ENCODE data around the gene F8.

F8 gene

GRCh38 chrX:155000841-155001240 lies 21.7 kb downstream of the F8 start:
- Histone ChIP-seq H3K36me3 (ENCODE audit: control insufficient read depth, insufficient read depth, low read length) (no peaks in the 10 kb centered on the region), H3K9ac (ENCODE audit: low read depth, low read length) (no peak overlapping the region), H3K4me1 (ENCODE audit: control insufficient read depth, insufficient read depth, low read length) (no peaks in the 10 kb centered on the region), H3K9me3 (ENCODE audit: control insufficient read depth, insufficient read depth, low read length) (peaks cover 4% of the 10 kb centered on the region), H3K4me3 (ENCODE audit: low read depth, low read length) (no peak overlapping the region), H3K27me3 (ENCODE audit: control insufficient read depth, insufficient read depth, low read length) (no peaks in the 10 kb centered on the region)

DNA sequence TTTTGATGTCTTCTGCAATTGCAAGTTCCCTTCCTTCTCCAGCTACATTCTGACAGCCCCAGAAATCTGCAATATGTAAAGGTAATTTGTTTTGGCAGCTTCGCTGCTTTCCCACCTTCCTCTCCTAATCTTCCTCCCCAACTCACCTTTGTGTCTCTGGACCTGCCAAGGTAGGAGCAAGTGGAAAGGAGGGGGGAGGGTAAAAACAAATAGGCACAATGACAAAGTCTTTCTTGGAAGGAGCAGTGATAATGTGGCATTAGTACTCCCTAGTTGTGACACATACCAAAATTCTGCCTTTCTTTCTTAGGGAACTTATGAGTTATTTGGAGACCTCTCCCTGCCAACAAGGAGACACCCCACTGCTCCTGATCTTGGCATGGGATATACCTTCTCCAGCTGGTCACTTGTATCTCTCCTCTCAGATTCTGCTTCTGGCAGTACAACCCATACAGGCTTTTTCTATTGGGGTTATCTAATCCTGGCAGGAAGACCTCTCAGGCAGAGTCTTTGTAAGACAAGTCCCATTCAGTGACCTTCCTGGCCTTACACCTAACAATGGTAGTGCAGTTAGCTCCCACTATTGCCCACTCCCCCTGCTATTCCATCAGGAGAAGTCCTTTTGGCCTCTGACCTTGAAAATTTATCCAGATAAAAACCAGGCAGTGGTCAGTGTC lies 24.2 kb downstream of the F8 start:
- Histone ChIP-seq H3K4me3 (ENCODE audit: low read depth, low read length) (no peak overlapping the region), H3K4me1 (ENCODE audit: control insufficient read depth, insufficient read depth, low read length) (no peaks in the 10 kb centered on the region), H3K9me3 (ENCODE audit: control insufficient read depth, insufficient read depth, low read length) (peaks cover 4% of the 10 kb centered on the region), H3K9ac (ENCODE audit: low read depth, low read length) (no peak overlapping the region), H3K36me3 (ENCODE audit: control insufficient read depth, insufficient read depth, low read length) (no peaks in the 10 kb centered on the region), H3K27me3 (ENCODE audit: control insufficient read depth, insufficient read depth, low read length) (no peaks in the 10 kb centered on the region)

- H3K9me3 ChIP-seq (ENCODE audit: control insufficient read depth, insufficient read depth, low read length) = peaks cover 2% of the 10 kb centered on the region
- no peaks in the 10 kb centered on the region for H3K27me3 ChIP-seq (ENCODE audit: control insufficient read depth, insufficient read depth, low read length)
- H3K4me1 ChIP-seq (ENCODE audit: control insufficient read depth, insufficient read depth, low read length) = no peaks in the 10 kb centered on the region
- no peak overlapping the region for H3K4me3 ChIP-seq (ENCODE audit: low read depth, low read length)
- H3K36me3 ChIP-seq (ENCODE audit: control insufficient read depth, insufficient read depth, low read length) = no peaks in the 10 kb centered on the region
- H3K9ac ChIP-seq (ENCODE audit: low read depth, low read length) = no peak overlapping the region
Observed at GRCh38 chrX:154991476-154991875, 31.0 kb downstream of the F8 start.

GRCh38 chrX:154991039-154991438 lies 31.5 kb downstream of the F8 start:
- H3K9ac ChIP-seq (ENCODE audit: low read depth, low read length) = no peak overlapping the region
- H3K4me3 ChIP-seq (ENCODE audit: low read depth, low read length) = no peak overlapping the region
- peaks cover 2% of the 10 kb centered on the region for H3K9me3 ChIP-seq (ENCODE audit: control insufficient read depth, insufficient read depth, low read length)
- no peaks in the 10 kb centered on the region for H3K27me3 ChIP-seq (ENCODE audit: control insufficient read depth, insufficient read depth, low read length)
- H3K36me3 ChIP-seq (ENCODE audit: control insufficient read depth, insufficient read depth, low read length) = no peaks in the 10 kb centered on the region
- no peaks in the 10 kb centered on the region for H3K4me1 ChIP-seq (ENCODE audit: control insufficient read depth, insufficient read depth, low read length)

DNA sequence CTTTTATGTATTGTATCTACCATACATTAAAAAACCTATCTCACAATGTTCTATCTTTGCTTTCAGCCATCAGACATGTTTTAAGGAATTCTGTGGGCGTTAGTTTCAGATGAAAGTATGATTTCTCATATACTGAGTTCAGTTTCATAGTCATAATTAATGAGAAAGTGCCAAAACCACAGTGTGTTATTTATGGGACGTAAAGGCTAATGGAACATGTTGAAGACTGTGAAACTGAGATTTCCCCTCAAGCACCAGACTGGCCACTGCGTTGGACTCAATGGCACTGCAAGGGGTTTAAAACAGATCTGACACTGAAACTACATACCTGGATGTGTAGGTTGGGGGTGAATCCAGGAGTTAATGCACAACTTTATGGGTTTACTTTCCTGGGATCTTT lies 32.0 kb downstream of the F8 start:
- Histone ChIP-seq H3K4me1 (ENCODE audit: control insufficient read depth, insufficient read depth, low read length) (no peaks in the 10 kb centered on the region), H3K4me3 (ENCODE audit: low read depth, low read length) (no peak overlapping the region), H3K27me3 (ENCODE audit: control insufficient read depth, insufficient read depth, low read length) (no peaks in the 10 kb centered on the region), H3K36me3 (ENCODE audit: control insufficient read depth, insufficient read depth, low read length) (no peaks in the 10 kb centered on the region), H3K9me3 (ENCODE audit: control insufficient read depth, insufficient read depth, low read length) (peaks cover 2% of the 10 kb centered on the region), H3K9ac (ENCODE audit: low read depth, low read length) (no peak overlapping the region)

DNA sequence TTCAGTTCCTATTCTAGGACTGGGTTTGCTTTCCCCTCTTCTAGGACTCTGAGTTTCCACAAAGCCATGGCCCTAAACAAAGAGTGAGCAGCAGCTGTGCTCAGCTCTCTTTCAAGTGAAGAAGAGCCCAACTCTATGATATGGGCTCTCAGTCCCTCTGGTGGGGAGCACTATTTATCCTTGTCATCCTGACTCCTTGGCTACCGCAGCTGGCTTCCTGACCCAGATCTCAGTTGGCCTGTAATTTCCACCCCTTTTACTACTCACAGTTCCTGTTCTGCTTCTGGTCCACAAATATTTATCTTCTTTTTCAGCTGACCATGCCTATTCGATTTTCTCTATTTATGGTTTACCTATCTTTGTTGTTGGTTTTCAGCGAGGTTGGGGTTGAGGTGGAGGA lies 33.8 kb downstream of the F8 start:
- Histone ChIP-seq H3K36me3 (ENCODE audit: control insufficient read depth, insufficient read depth, low read length) (no peaks in the 10 kb centered on the region), H3K4me3 (ENCODE audit: low read depth, low read length) (no peak overlapping the region), H3K4me1 (ENCODE audit: control insufficient read depth, insufficient read depth, low read length) (no peaks in the 10 kb centered on the region), H3K27me3 (ENCODE audit: control insufficient read depth, insufficient read depth, low read length) (no peaks in the 10 kb centered on the region), H3K9ac (ENCODE audit: low read depth, low read length) (no peak overlapping the region), H3K9me3 (ENCODE audit: control insufficient read depth, insufficient read depth, low read length) (peaks cover 2% of the 10 kb centered on the region)

GRCh38 chrX:154987940-154988339 lies 34.6 kb downstream of the F8 start:
- no peaks in the 10 kb centered on the region for H3K4me1 ChIP-seq (ENCODE audit: control insufficient read depth, insufficient read depth, low read length)
- no peaks in the 10 kb centered on the region for H3K36me3 ChIP-seq (ENCODE audit: control insufficient read depth, insufficient read depth, low read length)
- peaks cover 2% of the 10 kb centered on the region for H3K9me3 ChIP-seq (ENCODE audit: control insufficient read depth, insufficient read depth, low read length)
- no peak overlapping the region for H3K4me3 ChIP-seq (ENCODE audit: low read depth, low read length)
- no peak overlapping the region for H3K9ac ChIP-seq (ENCODE audit: low read depth, low read length)
- no peaks in the 10 kb centered on the region for H3K27me3 ChIP-seq (ENCODE audit: control insufficient read depth, insufficient read depth, low read length)

- H3K4me3 ChIP-seq (ENCODE audit: low read depth, low read length) = no peak overlapping the region
- H3K27me3 ChIP-seq (ENCODE audit: control insufficient read depth, insufficient read depth, low read length) = no peaks in the 10 kb centered on the region
- peaks cover 2% of the 10 kb centered on the region for H3K9me3 ChIP-seq (ENCODE audit: control insufficient read depth, insufficient read depth, low read length)
- no peaks in the 10 kb centered on the region for H3K36me3 ChIP-seq (ENCODE audit: control insufficient read depth, insufficient read depth, low read length)
- H3K4me1 ChIP-seq (ENCODE audit: control insufficient read depth, insufficient read depth, low read length) = no peaks in the 10 kb centered on the region
- no peak overlapping the region for H3K9ac ChIP-seq (ENCODE audit: low read depth, low read length)
Observed at GRCh38 chrX:154986826-154987575, 35.5 kb downstream of the F8 start.

- Histone ChIP-seq H3K9me3 (ENCODE audit: control insufficient read depth, insufficient read depth, low read length) (peaks cover 3% of the 10 kb centered on the region), H3K27me3 (ENCODE audit: control insufficient read depth, insufficient read depth, low read length) (no peaks in the 10 kb centered on the region), H3K9ac (ENCODE audit: low read depth, low read length) (no peak overlapping the region), H3K4me3 (ENCODE audit: low read depth, low read length) (no peak overlapping the region), H3K36me3 (ENCODE audit: control insufficient read depth, insufficient read depth, low read length) (no peaks in the 10 kb centered on the region), H3K4me1 (ENCODE audit: control insufficient read depth, insufficient read depth, low read length) (no peaks in the 10 kb centered on the region)
Observed at GRCh38 chrX:154981116-154981411, 41.5 kb downstream of the F8 start.

DNA sequence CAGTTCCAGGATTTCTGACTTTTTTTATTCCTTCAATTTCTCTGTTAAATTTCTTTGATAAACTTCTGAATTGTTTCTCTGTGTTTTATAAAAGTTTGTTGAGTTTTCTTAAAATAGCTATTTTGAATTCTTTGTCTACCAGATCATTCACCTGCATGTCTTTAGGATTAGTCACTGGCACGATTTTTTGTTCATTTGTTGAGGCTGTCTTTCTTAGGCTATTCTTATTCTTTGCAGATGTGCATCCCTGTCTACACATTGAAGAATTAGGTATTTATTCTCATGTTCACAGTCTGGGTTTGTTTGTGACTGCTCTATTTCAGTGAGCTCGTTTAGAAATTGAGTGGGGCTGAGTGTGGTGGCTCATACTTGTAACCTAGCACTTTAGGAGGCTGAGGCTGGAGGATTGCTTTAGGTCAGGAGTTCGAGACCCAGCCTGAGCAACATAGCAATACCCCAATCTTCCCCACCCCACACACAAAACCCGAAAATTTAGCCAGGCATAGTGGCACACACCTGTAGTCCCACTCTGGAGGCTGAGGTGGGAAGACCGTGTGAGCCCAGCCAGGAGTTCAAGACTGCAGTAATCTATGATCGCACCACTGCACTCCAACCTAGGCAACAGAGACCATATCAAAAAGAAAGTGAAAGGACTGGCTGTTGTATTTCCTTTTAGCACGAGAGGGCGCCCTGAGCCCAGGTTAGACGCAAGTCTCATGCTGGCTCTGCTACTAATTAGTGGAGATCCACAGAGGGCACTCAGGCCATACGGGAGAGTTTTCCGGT lies 42.0 kb downstream of the F8 start:
- no peaks in the 10 kb centered on the region for H3K27me3 ChIP-seq (ENCODE audit: control insufficient read depth, insufficient read depth, low read length)
- no peak overlapping the region for H3K4me3 ChIP-seq (ENCODE audit: low read depth, low read length)
- H3K4me1 ChIP-seq (ENCODE audit: control insufficient read depth, insufficient read depth, low read length) = no peaks in the 10 kb centered on the region
- H3K9ac ChIP-seq (ENCODE audit: low read depth, low read length) = no peak overlapping the region
- peaks cover 3% of the 10 kb centered on the region for H3K9me3 ChIP-seq (ENCODE audit: control insufficient read depth, insufficient read depth, low read length)
- no peaks in the 10 kb centered on the region for H3K36me3 ChIP-seq (ENCODE audit: control insufficient read depth, insufficient read depth, low read length)

- Histone ChIP-seq H3K9ac (ENCODE audit: low read depth, low read length) (no peak overlapping the region), H3K9me3 (ENCODE audit: control insufficient read depth, insufficient read depth, low read length) (peaks cover 3% of the 10 kb centered on the region), H3K4me3 (ENCODE audit: low read depth, low read length) (no peak overlapping the region), H3K36me3 (ENCODE audit: control insufficient read depth, insufficient read depth, low read length) (no peaks in the 10 kb centered on the region), H3K27me3 (ENCODE audit: control insufficient read depth, insufficient read depth, low read length) (no peaks in the 10 kb centered on the region), H3K4me1 (ENCODE audit: control insufficient read depth, insufficient read depth, low read length) (no peaks in the 10 kb centered on the region)
Observed at GRCh38 chrX:154979629-154980028, 42.9 kb downstream of the F8 start.

DNA sequence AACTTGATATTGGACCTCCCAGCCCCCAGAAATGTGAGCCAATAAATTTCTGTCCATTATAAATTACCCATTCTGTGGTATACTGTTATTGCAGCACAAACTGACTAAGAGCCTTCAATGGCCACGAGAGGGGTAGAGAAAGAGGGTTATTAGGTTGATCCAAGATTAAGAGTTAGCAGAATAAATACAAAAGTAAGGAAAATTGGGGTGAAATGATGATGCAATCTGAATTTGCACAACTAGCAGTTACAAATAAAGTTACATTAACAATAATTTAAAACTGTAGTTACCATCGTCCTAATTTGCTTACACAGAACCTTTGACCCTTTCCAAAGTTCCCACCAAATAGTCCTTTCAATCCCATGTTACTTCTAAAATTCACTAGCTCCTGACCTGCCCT lies 54.2 kb downstream of the F8 start:
- Histone ChIP-seq H3K27me3 (ENCODE audit: control insufficient read depth, insufficient read depth, low read length) (no peaks in the 10 kb centered on the region), H3K4me3 (ENCODE audit: low read depth, low read length) (no peak overlapping the region), H3K4me1 (ENCODE audit: control insufficient read depth, insufficient read depth, low read length) (no peaks in the 10 kb centered on the region), H3K36me3 (ENCODE audit: control insufficient read depth, insufficient read depth, low read length) (no peaks in the 10 kb centered on the region), H3K9ac (ENCODE audit: low read depth, low read length) (no peak overlapping the region), H3K9me3 (ENCODE audit: control insufficient read depth, insufficient read depth, low read length) (no peaks in the 10 kb centered on the region)
